Suprapubic skin (tissue), 4 donors: ENCODE results near the gene KLHL12. TPM values are rescaled to one million over a fixed set of nuclear protein-coding genes. Genes with fewer than 3 reads are reported as not detected.

Experiments
- DNase-seq, 2 donors: peaks; one replicate each; pipeline ENCODE4 v3.0.0-alpha.2; 2019; ENCODE audit warnings: low spot score in 2 of 2
- H3K27ac ChIP-seq: fragments of 200-600 bp; sonication (generic); one replicate; pipeline ENCODE4 v1.5.1; 2019
- H3K27me3 ChIP-seq: fragments of 200-600 bp; sonication (generic); one replicate; pipeline ENCODE4 v1.5.1; 2019
- H3K36me3 ChIP-seq: fragments of 200-600 bp; sonication (generic); one replicate; pipeline ENCODE4 v1.5.1; 2019
- H3K4me1 ChIP-seq: fragments of 200-600 bp; sonication (generic); one replicate; pipeline ENCODE4 v1.5.1; 2019
- H3K4me3 ChIP-seq: fragments of 200-600 bp; sonication (generic); one replicate; pipeline ENCODE4 v1.5.1; 2019; ENCODE audit warnings: mild to moderate bottlenecking
- H3K9me3 ChIP-seq: fragments of 200-600 bp; sonication (generic); one replicate; pipeline ENCODE4 v1.5.1; 2019
- CTCF ChIP-seq, 2 donors: fragments of 200-600 bp in 1 of 2; fragments of 450-650 bp in 1 of 2; sonication (generic) in 1 of 2; IDR thresholded peaks; one replicate each; pipeline ENCODE4 v1.5.1; 2016 to 2019; ENCODE audit warnings: antibody characterized with exemption in 2 of 2, mild to moderate bottlenecking in 1 of 2, moderate library complexity in 1 of 2
- EP300 ChIP-seq: sonication (generic); formaldehyde crosslinking; IDR thresholded peaks from one replicate; pipeline ENCODE4 v1.6.1; 2017; ENCODE audit warnings: antibody characterized with exemption
- POLR2A ChIP-seq, 2 donors: fragments of 450-650 bp; IDR thresholded peaks; one replicate each; pipeline ENCODE4 v1.6.1; 2017; ENCODE audit warnings: antibody characterized with exemption in 2 of 2, mild to moderate bottlenecking in 2 of 2, moderate library complexity in 2 of 2
- POLR2AphosphoS5 ChIP-seq, 3 donors: sonication (generic); formaldehyde crosslinking; IDR thresholded peaks; one replicate each; pipeline ENCODE4 v1.6.1; 2017; ENCODE audit warnings: antibody characterized with exemption in 3 of 3
- WGBS: methylation state at CpG from one replicate; pipeline ENCODE4 v1.1.5; 2018; 5-methylcytosine and 5-hydroxymethylcytosine counted together
- total RNA-seq, 4 donors: library from RNA; depleted of rRNA; stranded (reverse); fragments of >200 nt; gene quantifications; one replicate each; pipeline ENCODE4 v1.1.0, GENCODE V29; 2016

Gene KLHL12
- total RNA-seq, 4 donors from 2014 or later: 13.4 to 19.6 (median 15.1) TPM

DNA sequence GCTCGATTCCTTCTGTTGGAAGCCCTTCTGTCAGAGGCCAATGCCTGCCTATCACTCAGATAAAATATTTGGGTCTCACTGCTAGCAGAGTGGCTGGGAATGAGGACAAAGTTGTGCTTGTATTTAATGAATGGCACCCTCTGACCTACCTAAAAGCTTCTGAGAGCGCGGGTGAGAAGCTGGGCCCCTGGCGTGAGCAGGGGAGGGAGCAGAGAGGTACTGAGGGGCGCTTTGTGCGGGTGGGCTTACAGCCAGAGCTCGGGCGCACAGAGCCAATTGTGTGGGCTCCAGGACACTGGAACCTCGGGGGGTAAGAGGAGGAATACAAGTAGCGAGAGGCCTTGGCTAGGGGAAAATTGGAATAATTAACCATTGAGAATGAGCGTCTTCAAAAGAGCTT, 84.0 kb downstream of the KLHL12 start:
- Histone ChIP-seq H3K9me3 (no peaks in the 10 kb centered on the region), H3K27me3 (no peaks in the 10 kb centered on the region), H3K36me3 (no peaks in the 10 kb centered on the region), H3K4me1 (peaks cover 9% of the 10 kb centered on the region), H3K27ac (no peak overlapping the region), H3K4me3 (no peak overlapping the region)
- 81% methylated on average over 11 of the region's 11 CpGs for WGBS
- DNase-seq: no peak
- TF ChIP-seq CTCF (IDR thresholded peaks at IDR 0.05): no peak
- TF ChIP-seq POLR2AphosphoS5 (IDR thresholded peaks at IDR 0.05): no peak
- no peak for TF ChIP-seq EP300
- TF ChIP-seq POLR2A (IDR thresholded peaks at IDR 0.05): no peak

Other genes with a start within 250 kb of the KLHL12 start
- gene SYT2, start 216.8 kb downstream of the KLHL12 start, total RNA-seq: under 1 TPM in 1 of 4 donors, not detected in 3; 0.11 TPM
- 100 to 1,000 TPM in 1 of 4 donors, 10 to 100 TPM in 3; 76.1 to 165 (median 89.4) TPM for gene KDM5B, start 118.8 kb downstream of the KLHL12 start, total RNA-seq
- gene PCAT6, start 116.3 kb downstream of the KLHL12 start, total RNA-seq: 1 to 10 TPM in 3 of 4 donors, not detected in 1; 1.4 to 7.0 (median 3.7) TPM
- gene RABIF, start 38.1 kb downstream of the KLHL12 start, total RNA-seq: 10 to 100 TPM in 3 of 4 donors, 1 to 10 TPM in 1; 5.1 to 11.2 (median 10.6) TPM
- gene ADIPOR1, start 31.1 kb upstream of the KLHL12 start, total RNA-seq: 100 to 1,000 TPM; 124 to 190 (median 169) TPM
- gene CYB5R1, start 40.0 kb upstream of the KLHL12 start, total RNA-seq: 100 to 1,000 TPM; 136 to 212 (median 176) TPM
- gene TMEM183A, start 80.1 kb upstream of the KLHL12 start, total RNA-seq: 10 to 100 TPM; 62.0 to 95.5 (median 68.6) TPM
- gene PPFIA4, start 99.3 kb upstream of the KLHL12 start, total RNA-seq: 10 to 100 TPM in 1 of 4 donors, 1 to 10 TPM in 1, under 1 TPM in 2; 0.26 to 38.7 (median 1.5) TPM
- gene MYOG, start 158.8 kb upstream of the KLHL12 start, total RNA-seq: not detected
- 1 to 10 TPM; 3.4 to 8.2 (median 5.6) TPM for gene ADORA1, start 200.5 kb upstream of the KLHL12 start, total RNA-seq
- under 1 TPM in 1 of 4 donors, not detected in 3; 0.26 TPM for gene MYBPH, start 248.6 kb upstream of the KLHL12 start, total RNA-seq